HepG2 (cell line): ENCODE measurements around the gene ERBB4. TPM values are rescaled to one million over a fixed set of nuclear protein-coding genes. Genes with fewer than 3 reads are reported as not detected.

Source experiments
- AKAP8 ChIP-seq: sonication (generic); formaldehyde crosslinking; IDR thresholded peaks from 2 replicates; pipeline ENCODE4 v1.5.1; 2020; ENCODE audit warnings: mild to moderate bottlenecking, missing genetic modification reagents
- CEBPZ ChIP-seq: IDR thresholded peaks from 2 replicates; pipeline ENCODE4 v1.6.1; 2012; ENCODE audit warnings: low read length, improper control_type of control experiment
- HNF4A ChIP-seq: sonication (generic); formaldehyde crosslinking; IDR thresholded peaks from 2 replicates; pipeline ENCODE4 v1.4.0; 2020; ENCODE audit warnings: missing genetic modification reagents
- HOXD1 ChIP-seq: sonication (generic); formaldehyde crosslinking; IDR thresholded peaks from 2 replicates; pipeline ENCODE4 v1.5.0; 2020; ENCODE audit warnings: missing genetic modification reagents
- KIAA2018 ChIP-seq: sonication (generic); formaldehyde crosslinking; IDR thresholded peaks from 2 replicates; pipeline ENCODE4 v1.5.0; 2020; ENCODE audit warnings: mild to moderate bottlenecking, missing genetic modification reagents, borderline replicate concordance
- NFKB2 ChIP-seq: sonication (generic); formaldehyde crosslinking; IDR thresholded peaks from 2 replicates; pipeline ENCODE4 v1.4.0; 2020; ENCODE audit warnings: missing genetic modification reagents, borderline replicate concordance
- NR1H2 ChIP-seq: sonication (generic); formaldehyde crosslinking; IDR thresholded peaks from 2 replicates; pipeline ENCODE4 v1.8.1; 2022; ENCODE audit warnings: low read depth, missing genetic modification reagents, borderline replicate concordance
- SALL1 ChIP-seq: sonication (generic); formaldehyde crosslinking; IDR thresholded peaks from 2 replicates; pipeline ENCODE4 v1.8.0; 2022; ENCODE audit warnings: mild to moderate bottlenecking, missing genetic modification reagents
- ZBTB8A ChIP-seq: sonication (generic); formaldehyde crosslinking; IDR thresholded peaks from 2 replicates; pipeline ENCODE4 v1.4.0; 2020; ENCODE audit warnings: mild to moderate bottlenecking, low read depth, missing genetic modification reagents, borderline replicate concordance
- ZMYM4 ChIP-seq: sonication (generic); formaldehyde crosslinking; IDR thresholded peaks from 2 replicates; pipeline ENCODE4 v1.8.1; 2023; ENCODE audit warnings: mild to moderate bottlenecking, missing genetic modification reagents
- ZNF101 ChIP-seq: sonication (generic); formaldehyde crosslinking; IDR thresholded peaks from 2 replicates; pipeline ENCODE4 v1.4.0; 2020; ENCODE audit warnings: mild to moderate bottlenecking, low read depth, missing genetic modification reagents, borderline replicate concordance
- ZNF597 ChIP-seq: sonication (generic); formaldehyde crosslinking; IDR thresholded peaks from 2 replicates; pipeline ENCODE4 v1.5.0; 2020; ENCODE audit warnings: missing genetic modification reagents
- ZNF652 ChIP-seq: IDR thresholded peaks from 2 replicates; pipeline ENCODE4 v1.6.1; 2016; ENCODE audit warnings: low read depth, borderline replicate concordance
- ZNF75D ChIP-seq: sonication (generic); formaldehyde crosslinking; IDR thresholded peaks from 2 replicates; pipeline ENCODE4 v1.8.1; 2023; ENCODE audit warnings: missing genetic modification reagents, mild to moderate bottlenecking, borderline replicate concordance
- polyA plus RNA-seq, 8 experiments: library from polyadenylated mRNA; depleted of rRNA in 3 of 8; stranded (reverse) in 7 of 8; unstranded in 1 of 8; fragments of >200 nt; fragmentation: Illumina TruSeq in 4 of 8; extraction: Trizol in 4 of 8; gene quantifications; 2 replicates each; pipeline versions ENCODE4 v1.2.1 to v1.2.3, GENCODE V29; 2011 to 2016; ENCODE audit warnings: low read depth in 4 of 8, missing spikeins in 1 of 8, mixed read lengths in 1 of 8; ENCODE audit not compliant: insufficient read depth in 1 of 8
- total RNA-seq, 5 experiments: library from RNA; depleted of rRNA; stranded (reverse); fragments of >200 nt; fragmentation: Illumina TruSeq; extraction: Trizol; gene quantifications; 2 replicates each; pipeline ENCODE4 v1.2.3, GENCODE V29; 2016; ENCODE audit warnings: low read depth in 1 of 5

Gene ERBB4
- total and polyA plus RNA-seq, 2 of the 13 experiments (the other 11 are each of a cell fraction or from before 2014, with no cell fraction given), result not detected

- TF ChIP-seq ZNF597, result no peak
- TF ChIP-seq NR1H2 (CRISPR knock-in tag), result no peak
- no peak for TF ChIP-seq AKAP8
- TF ChIP-seq ZNF101 (CRISPR knock-in tag), result no peak
- no peak for TF ChIP-seq NFKB2
- TF ChIP-seq ZNF652 (CRISPR knock-in tag), result 0 out of 2 replicates have a peak, but pooled peaks have one; percentile 6
- peak; percentile 45; the same call in 1 of the 2 replicates for TF ChIP-seq SALL1 (CRISPR knock-in tag)
- TF ChIP-seq HNF4A (CRISPR knock-in tag), result peak; percentile 36; the same call in 1 of the 2 replicates
- no peak for TF ChIP-seq CEBPZ
- TF ChIP-seq ZNF75D (CRISPR knock-in tag), result no peak
- no peak for TF ChIP-seq ZBTB8A (CRISPR knock-in tag)
- TF ChIP-seq ZMYM4 (CRISPR knock-in tag), result peak; percentile 41; the same call in 1 of the 2 replicates
- 0 out of 2 replicates have a peak, but pooled peaks have one; percentile 40 for TF ChIP-seq HOXD1 (CRISPR knock-in tag)
- no peak for TF ChIP-seq KIAA2018 (CRISPR knock-in tag)
These were observed 179.1 kb downstream of the ERBB4 start (continued) for GRCh38 chr2:212359425-212360067.
